ENCODE data around the gene EXOC3L4. TPM values are rescaled to one million over a fixed set of nuclear protein-coding genes. Genes with fewer than 3 reads are reported as not detected.

Gene EXOC3L4
- total RNA-seq, 1 donor from 2014 or later: not detected

GRCh38 chr14:103158688-103159087 lies 64.2 kb downstream of the EXOC3L4 start:
- H3K4me2 ChIP-seq: no peak overlapping the region
- no peak overlapping the region for H2AFZ ChIP-seq (replicated peaks)
- TF ChIP-seq CTCF (IDR thresholded peaks at IDR 0.05) (no peak), EZH2 (IDR thresholded peaks at IDR 0.05) (no peak), EZH2phosphoT487 (IDR thresholded peaks at IDR 0.05) (no peak)
- H3K9me3 ChIP-seq (ENCODE audit: low read depth): no peaks in the 10 kb centered on the region
- Mint-ChIP-seq H3K36me3 (no peaks in the 10 kb centered on the region), H3K4me1 (peaks cover 4% of the 10 kb centered on the region), H3K9me3 (peaks cover under 1% of the 10 kb centered on the region), H3K27me3 (ENCODE audit: insufficient read depth, low read depth) (peaks cover 3% of the 10 kb centered on the region), H3K4me3 (no peak overlapping the region), H3K27ac (no peak overlapping the region)
- no peaks in the 10 kb centered on the region for H3K36me3 ChIP-seq
- no peaks in the 10 kb centered on the region for H3K4me1 ChIP-seq
- no peaks in the 10 kb centered on the region for H4K20me1 ChIP-seq (ENCODE audit: low read depth)
- no peak overlapping the region for H3K9ac ChIP-seq
- H3K27ac ChIP-seq: no peak overlapping the region
- H3K4me3 ChIP-seq: no peak overlapping the region
- DNase-seq (ENCODE audit: low spot score): no peak
- no peaks in the 10 kb centered on the region for H3F3A ChIP-seq (ENCODE audit: low read depth)
- no peaks in the 10 kb centered on the region for H3K79me2 ChIP-seq (ENCODE audit: low read depth)
- H3K27me3 ChIP-seq: no peaks in the 10 kb centered on the region

Other genes with a start within 250 kb of the EXOC3L4 start
- 0.28 TPM in 1 of 2 replicates, not detected in the other for gene AMN, start 172.1 kb upstream of the EXOC3L4 start, total RNA-seq (ENCODE audit: low replicate concordance)
- 48.2 and 78.7 TPM in 2 replicates for gene CDC42BPB, start 37.2 kb upstream of the EXOC3L4 start, total RNA-seq (ENCODE audit: low replicate concordance)
- gene LBHD2, start 10.5 kb upstream of the EXOC3L4 start, total RNA-seq (ENCODE audit: low replicate concordance): not detected in 2 replicates
- 5.3 and 14.0 TPM in 2 replicates for gene TNFAIP2, start 28.7 kb downstream of the EXOC3L4 start, total RNA-seq (ENCODE audit: low replicate concordance)
- gene EIF5, start 239.5 kb downstream of the EXOC3L4 start, total RNA-seq (ENCODE audit: low replicate concordance): 216 and 257 TPM in 2 replicates